Stimulated activated CD4-positive, alpha-beta T cell treated with anti-CD3 and anti-CD28 coated beads, Interleukin-1b, Interleukin-23, amount 100 ng/mL, for 4 hours (primary cell): ENCODE measurements around the gene AIF1L.
"Not testable (repeated sequence)": the region's sequence is repeated elsewhere in the genome, so short reads cannot be mapped to it uniquely, and the experiment has no call there.

Experiments
- DNase-seq, 2 donors: peaks; one replicate each; pipeline ENCODE4 v3.0.0-alpha.2; 2020; ENCODE audit warnings: low read depth in 2 of 2

The AIF1L gene

DNA sequence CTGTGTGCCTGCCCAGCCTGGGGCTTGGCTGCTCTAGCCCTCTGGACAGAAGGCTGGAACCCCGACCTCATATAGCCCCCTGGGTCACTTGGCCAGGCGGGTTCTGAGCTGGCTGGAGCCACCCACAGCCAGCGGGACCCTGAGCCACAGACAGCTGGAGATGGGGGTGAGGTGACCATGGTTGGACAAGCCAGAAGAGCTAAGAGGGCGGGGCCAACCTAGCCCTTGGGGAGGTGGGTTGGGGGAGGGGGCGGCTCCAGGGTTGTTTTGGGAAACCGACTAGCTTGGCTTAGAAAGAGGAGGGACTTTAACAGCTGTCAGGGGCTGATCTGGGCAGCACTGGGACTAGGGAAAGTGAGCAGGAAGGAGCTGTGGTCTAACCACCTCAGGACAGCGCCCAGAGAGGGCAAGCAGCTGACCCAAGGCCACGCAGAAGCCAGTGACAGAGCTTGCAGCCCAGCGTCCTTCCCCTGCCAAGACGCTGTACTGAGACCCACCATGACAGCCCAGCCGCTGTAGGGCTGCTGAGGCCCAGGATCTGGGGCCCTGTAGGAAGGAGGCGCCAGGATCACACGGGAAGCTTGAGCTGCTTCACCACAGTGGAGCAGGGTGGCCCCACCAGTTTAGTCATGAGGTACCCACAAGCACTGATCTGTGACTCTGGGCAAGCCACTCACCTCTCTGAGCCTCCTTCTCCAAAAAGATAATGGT, 2.2 kb downstream of the AIF1L start:
- DNase-seq, result no peak

GRCh38 chr9:131099102-131099606, 2.8 kb downstream of the AIF1L start:
- no peak for DNase-seq

- not testable (repeated sequence) for DNase-seq
Measured at GRCh38 chr9:131099845-131100244, 3.5 kb downstream of the AIF1L start.

- no peak for DNase-seq
Measured at GRCh38 chr9:131100445-131100844, 4.1 kb downstream of the AIF1L start.

GRCh38 chr9:131101207-131101964, 5.1 kb downstream of the AIF1L start:
- no peak for DNase-seq

GRCh38 chr9:131103024-131103423, 6.7 kb downstream of the AIF1L start:
- no peak for DNase-seq

DNA sequence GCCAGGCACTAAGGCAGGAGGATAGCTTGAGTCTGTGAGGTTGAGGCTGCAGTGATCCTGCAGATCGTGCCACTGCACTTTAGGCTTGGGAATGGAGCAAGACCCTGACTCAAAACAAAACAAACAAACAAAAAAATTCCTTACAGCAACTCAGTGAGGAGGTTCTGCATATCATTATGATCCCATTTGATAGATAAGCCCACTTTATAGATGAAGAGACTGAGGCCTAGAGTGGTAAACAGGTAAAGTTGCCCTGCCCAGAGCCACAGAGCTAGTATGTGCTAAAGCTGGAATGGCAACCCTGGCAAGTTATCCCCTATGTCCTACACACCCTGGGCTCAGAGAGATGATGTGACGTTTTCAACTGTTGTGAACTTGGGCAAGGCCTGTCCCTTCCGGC, 7.2 kb downstream of the AIF1L start:
- no peak for DNase-seq

DNA sequence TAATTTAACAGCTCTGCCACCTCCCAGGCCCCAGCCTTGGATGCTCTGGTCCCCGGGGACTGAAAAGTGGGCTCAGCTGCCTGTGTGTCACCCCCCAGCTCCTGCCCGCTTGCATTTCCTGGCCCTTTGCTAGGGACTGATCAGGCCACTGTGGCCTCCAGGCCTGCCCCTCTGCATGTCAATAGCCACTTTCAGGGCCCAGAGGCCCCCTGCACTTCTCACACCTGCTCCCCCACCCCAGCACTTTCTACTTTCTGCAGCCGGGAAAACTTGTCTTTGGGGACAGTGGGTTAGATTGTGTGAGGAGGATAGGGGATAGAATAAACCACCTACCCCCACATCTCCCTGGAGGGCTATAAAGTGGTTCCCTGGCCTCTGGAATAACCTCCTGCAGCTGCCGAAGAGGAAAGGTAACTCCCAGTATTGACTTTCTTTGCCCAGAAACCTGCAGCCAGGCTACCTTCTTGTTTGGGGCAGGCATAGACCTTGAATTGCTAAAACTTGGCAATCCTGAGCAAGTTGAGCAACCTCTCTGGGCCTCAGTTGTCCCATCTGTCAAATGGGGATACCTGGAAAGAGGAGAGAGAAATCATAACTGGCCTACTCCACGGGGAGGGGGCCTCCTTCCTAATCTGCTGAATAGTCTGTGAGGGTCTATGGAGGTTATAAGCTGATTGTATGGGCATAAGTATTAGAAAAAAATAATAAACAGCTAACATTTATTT, 7.8 kb downstream of the AIF1L start:
- no peak for DNase-seq

GRCh38 chr9:131105952-131106351, 9.6 kb downstream of the AIF1L start:
- no peak for DNase-seq

DNA sequence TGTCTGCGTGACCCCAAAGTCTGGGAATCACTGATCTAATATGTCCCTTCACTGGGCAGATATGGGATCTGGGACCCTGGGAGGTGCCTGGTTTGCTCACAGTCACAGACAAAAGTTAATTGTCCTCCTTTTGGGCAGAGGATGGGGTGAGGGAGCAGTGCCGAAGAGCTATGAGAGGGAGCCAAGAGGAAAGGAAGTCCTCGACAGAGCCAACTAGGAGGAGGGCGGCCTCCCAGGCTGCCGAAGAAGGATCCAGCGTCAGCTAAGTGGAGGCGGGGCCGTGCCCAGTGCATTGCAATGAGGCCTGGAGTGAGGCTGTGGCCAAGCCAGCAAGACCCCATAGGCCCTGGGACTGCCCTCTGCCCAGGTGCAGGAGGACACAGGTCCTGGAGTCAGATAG, 11.4 kb downstream of the AIF1L start:
- no peak for DNase-seq

DNA sequence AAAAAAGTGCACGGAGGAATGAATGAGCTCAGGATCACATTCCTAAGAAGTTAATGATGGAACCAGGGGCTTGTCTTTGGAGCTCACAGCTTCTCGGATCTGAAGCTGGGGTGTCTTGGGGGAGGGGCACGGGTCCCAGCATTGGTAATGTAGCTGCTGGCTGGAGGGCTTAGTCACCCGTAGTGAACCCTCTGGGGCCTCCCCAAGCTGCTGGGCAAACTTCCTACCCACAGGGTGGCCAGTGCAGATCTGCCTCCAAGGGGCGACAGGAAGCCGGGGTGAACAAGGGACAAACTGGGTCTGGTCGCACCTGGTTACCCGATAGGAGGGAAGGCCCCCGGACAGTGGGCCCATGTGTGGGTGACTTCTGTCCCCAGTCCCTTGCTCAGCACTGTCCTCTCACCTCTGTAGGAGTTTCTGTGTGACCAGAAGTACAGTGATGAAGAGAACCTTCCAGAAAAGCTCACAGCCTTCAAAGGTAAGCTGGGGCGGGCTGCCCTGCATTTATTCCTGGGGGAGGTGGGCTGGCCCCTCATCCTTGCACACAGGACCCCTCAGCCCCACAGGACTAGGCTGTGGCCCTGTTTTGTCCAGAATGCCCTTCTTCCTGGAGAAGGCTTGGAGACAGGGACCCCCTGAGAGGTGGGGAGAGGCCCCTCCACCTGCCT, 15.0 kb downstream of the AIF1L start:
- no peak for DNase-seq

DNA sequence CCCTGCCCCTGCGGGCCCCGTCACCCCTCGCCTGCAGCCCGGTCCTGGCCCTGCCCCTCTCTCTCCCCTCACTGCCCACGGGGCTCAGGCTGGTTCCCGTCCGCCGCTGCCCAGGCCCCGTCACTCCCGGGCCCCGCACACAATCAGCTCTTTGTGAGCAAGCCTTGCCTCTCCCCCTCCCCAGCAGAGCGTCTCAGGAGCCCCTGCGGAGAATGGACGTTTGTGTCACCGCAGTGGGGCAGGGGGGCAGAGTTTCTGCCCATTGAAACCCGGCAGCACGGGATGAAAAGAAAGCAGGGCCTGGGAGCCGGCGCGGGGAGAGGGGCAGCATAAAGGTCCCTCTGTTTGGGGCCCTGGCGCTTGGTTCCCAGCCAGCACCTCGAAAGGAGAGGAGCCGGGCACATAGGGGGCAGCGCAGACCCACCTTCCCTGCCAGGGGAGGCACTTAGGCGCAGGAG, 15.6 kb downstream of the AIF1L start:
- DNase-seq, result no peak

- DNase-seq, result no peak
Measured at GRCh38 chr9:131112374-131113154, 16.2 kb downstream of the AIF1L start.

DNA sequence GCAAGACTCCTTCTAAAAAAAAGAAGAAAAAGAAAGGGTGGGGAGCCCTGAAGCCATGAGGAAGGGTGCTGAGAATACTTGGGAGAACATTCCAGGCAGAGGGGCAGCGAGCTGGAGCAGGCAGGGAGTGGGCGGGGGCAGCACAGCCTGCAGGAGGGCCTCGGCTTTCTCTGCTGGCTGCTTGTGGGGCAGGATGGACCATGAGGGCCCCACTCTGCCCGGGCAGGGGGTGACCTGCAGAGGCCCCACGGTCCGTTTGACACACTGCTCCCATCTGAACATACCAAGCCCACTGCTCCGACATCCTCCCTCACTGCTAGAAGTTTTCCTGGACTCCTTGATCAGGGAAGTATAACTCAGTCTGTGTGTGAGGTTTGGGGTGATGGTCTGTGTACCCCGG, 17.3 kb downstream of the AIF1L start:
- DNase-seq, result no peak

DNA sequence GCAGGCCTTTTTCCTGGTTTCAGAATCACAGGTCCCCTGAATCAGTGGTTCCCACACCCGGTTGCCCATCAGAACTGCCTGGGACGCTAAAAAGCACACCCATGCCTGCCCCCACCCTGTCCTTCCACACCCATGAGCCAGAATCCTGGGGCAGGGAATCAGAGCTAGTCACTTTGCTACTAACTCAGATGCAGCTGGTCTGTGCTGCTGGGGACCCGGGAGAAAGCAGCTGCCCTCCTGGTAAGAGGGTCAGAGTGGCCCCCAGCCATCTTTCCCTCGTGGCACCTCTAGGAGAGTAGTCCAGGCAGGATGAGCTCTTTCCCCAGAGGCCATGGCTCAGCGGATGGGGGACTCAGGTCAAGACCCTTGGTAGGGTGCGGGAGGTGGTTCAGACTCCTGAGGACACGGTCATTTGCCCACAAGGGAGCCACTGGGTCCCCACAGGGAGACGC, 17.8 kb downstream of the AIF1L start:
- no peak for DNase-seq

GRCh38 chr9:131115360-131115742, 19.0 kb downstream of the AIF1L start:
- not testable (repeated sequence) for DNase-seq

- no peak for DNase-seq
Measured at GRCh38 chr9:131116281-131117120, 20.2 kb downstream of the AIF1L start.

GRCh38 chr9:131117121-131117761, 20.9 kb downstream of the AIF1L start:
- no peak for DNase-seq

- no peak for DNase-seq
Measured at GRCh38 chr9:131117762-131118145, 21.4 kb downstream of the AIF1L start.

DNA sequence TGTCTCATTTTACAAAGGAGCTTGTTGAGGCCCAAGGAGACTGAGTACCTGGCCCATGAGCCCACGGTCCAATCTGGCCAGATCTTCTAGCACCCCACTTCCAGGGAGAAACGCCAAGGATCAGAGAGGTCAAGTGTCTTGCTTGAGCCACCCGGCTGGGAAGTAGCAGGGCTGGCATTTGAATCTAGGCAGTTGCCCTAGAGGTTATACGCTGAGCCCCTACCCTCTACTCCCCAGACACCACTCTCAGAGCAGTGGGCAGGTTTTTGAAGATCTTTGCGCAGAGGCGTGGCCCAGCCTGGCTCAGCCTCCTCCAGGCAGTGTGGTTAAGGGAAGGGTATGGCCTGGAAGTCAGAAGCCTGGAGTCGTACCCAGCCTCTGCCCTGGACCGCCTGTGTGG, 23.3 kb downstream of the AIF1L start:
- no peak for DNase-seq
